HG03521 (cell line): Measurements from ENCODE around the gene GABBR2.

ENCODE experiments used
- ATAC-seq: cut with Tn5 transposase; IDR thresholded peaks from one replicate; pipeline ENCODE4 v1.9.1; 2021; ENCODE audit warnings: mild to moderate bottlenecking, moderate library complexity; ENCODE audit not compliant: unreplicated experiment

GABBR2 gene

GRCh38 chr9:98412101-98412842 lies 296.5 kb downstream of the GABBR2 start:
- no peak for ATAC-seq

GRCh38 chr9:98410185-98410697 lies 298.5 kb downstream of the GABBR2 start:
- no peak for ATAC-seq

DNA sequence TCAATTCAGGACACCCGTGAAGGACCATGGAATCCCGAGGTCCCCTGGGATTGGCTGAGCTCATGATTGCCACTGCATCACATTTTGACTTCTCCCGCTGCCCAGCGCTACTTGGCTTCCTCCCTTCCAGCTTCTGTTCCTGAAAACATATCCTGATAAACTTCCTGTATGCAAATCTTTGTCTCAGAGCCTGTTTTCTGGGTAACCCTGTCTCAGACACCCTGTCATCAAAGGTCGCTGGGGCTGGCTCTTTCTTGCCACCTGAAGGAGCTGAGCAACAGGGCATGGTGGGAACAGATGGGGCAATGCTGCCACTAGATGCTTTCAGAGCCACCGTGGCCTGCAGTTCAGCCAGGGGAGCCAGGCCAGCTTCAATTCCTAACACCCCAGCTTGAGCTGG lies 299.0 kb downstream of the GABBR2 start:
- no peak for ATAC-seq

- no peak for ATAC-seq
Measured at GRCh38 chr9:98406469-98406868, 302.3 kb downstream of the GABBR2 start.

- ATAC-seq: no peak
Measured at GRCh38 chr9:98404237-98404636, 304.5 kb downstream of the GABBR2 start.

- ATAC-seq: no peak
Measured at GRCh38 chr9:98403715-98404114, 305.0 kb downstream of the GABBR2 start.

DNA sequence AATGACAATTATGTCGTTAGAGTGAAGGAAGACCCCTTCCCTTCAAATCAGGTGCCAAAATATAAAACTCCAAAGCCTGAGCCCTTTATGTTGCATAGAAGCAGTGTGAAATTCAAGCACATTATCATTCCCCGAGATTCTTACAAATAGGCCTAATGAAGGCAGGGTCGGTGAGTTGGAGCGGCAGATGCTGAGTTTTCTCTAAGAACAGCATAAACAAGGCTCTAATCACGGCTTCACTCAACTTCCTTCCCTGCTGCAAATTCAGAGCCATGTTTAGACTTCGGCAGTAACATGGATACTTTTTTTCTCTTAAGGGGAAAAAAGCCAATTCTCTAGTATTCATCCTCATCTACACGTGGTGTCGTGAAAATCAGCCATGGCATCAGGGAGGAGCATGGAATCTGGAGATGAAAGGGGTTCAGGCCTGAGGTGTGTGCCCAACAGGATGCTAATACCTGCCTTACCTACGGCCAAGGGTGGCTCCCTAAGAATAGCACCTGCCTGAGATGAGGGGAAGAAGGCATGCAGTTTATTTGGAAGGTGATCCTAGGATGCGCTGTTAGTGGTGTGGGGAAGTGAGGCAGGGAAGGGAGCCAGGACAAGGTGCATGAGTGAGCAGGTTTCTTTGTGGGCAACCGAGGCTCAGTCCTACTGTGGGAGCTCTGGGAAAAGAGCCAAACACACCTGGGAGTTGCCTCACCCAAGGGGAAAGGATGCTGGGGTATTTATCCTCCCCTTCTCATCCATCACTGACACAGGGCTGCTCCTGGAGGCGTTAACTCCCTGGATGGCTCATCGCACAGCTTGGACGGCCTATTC lies 306.5 kb downstream of the GABBR2 start:
- no peak for ATAC-seq

DNA sequence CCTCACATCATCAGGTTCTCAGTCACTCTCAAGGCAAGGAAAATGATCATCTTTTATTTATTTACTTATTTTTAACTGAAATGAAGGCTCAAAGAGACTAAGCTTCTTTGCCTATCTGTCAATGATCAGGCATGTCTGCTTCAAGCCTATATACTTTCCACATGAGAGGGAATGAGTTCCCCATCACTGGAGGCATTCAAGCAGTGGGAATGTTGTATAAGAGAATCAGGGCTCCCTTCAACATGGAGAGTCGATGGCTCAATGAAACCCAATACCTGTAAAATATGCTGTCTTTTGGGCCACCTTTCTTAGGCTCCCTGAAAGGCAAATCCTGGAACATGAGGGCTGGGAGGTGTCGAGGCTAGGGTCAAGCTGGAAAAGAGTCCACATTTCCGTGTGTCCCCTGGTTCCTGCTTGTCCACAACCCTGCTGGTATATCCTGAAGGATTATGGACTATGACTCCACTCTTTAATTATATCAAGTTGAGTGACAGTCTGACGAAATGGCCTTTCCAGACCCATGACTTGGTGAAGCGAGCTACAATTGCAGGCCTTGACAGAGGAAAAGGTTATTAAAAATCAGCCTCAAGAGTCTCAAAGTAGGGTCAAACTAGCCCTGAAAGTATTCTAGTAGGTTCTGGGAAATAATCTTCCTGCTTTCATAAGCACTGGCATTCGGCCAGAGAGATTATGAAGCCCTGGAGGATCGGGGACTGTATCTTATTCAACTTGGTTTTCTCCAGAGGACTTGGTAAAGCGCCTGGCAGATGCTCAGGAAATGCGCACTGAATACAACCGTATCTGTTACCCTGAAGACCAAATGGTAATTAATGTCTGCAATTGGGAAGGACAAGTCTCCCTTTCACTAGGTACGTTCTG lies 307.4 kb downstream of the GABBR2 start:
- no peak for ATAC-seq

GRCh38 chr9:98399950-98400683 lies 308.6 kb downstream of the GABBR2 start:
- ATAC-seq: no peak

DNA sequence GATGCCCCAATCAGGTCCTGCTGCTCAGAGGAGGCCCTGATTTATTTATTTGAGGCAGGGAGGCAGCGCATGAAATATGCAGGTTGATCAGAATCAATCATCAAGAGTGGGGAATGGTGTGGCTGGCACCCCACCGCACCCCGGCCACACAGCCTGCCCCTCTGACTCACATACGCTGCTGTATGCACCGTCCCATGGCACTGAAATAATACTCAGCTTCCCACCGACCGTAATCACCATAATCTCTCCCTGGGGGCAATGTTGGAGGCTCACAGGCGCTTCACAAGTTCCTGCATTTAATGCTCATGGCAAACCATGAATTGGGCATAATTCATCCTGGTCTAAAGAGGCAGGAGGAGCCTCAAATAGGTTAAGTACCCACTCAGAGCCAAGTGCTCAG lies 312.1 kb downstream of the GABBR2 start:
- no peak for ATAC-seq

DNA sequence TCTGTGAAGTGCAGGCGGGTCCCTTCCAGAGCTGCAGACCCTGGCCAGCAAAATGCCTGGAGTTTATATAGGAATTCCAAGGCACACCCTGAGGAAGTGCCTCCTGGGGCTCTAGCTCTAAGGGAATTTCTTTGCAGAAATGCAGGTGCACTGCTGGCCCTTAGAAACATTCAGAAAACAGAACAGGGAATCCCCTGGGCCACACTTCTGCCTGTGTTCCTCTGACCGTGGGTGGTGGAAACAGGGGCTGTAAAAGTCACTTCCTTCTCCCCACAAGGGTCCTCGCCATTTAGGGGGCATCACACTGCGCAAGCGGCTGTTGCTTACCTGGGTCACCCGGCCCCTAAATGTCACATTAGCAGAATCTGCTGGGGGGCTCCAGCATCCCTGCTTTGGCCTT lies 312.5 kb downstream of the GABBR2 start:
- ATAC-seq: no peak

DNA sequence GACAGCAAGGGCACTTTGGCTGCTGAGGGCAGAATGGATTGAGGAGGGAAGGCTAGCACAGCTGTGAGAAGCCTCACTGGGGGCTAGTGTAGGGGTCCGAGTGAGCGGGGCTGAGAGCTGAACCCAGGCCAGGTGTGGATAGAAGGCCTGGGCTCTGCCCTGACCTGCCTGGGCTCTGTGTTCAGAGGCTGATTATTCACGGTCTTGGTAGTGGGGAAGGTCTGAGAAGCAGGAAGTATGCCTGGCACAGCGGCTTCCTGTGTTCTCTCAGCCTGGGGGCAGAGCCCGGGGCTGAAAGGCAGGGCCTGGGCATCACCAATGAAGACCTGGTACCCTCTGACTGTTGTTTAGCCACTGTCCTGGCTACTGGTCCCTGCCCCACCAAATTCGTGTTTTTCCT lies 316.9 kb downstream of the GABBR2 start:
- no peak for ATAC-seq

- ATAC-seq: no peak
Measured at GRCh38 chr9:98391406-98391805, 317.3 kb downstream of the GABBR2 start.

DNA sequence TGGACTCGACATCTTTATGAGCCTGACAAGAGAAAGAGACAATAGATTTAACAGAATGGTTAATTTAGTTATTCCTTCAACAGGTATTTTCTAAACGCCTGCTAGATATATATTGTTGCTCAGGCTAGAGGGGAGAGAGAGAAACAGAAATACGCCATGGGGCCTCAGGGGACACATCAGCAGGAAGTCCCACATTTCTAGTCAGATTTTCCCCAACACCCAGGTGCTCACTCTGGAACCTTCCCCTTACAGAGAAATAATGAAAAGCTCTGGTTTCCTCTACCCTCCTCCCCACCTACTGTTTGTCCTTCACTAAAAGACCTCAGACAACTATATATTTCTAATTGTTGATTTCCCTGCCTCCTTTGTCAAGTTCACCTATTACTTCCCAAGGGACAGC lies 323.0 kb downstream of the GABBR2 start:
- no peak for ATAC-seq

DNA sequence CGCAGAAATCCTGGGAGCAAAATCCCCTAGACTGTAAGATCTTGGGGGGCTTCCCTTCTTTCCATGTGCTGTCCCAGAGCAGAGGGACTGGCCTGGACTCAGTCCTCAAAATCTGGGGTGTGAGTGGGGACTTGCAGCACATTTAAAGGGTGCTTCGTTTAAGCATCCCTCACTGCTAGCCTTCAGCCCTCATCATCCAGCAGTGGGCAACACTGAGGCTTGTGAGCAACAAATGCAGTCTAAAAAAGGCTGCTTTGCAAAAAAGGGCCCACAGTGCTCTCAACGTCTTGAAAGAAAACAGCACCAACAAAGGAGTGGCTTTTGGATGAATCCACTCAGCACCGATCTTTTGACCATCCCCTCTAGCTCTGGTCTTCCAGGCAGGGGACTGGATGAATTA lies 325.0 kb downstream of the GABBR2 start:
- ATAC-seq: no peak

DNA sequence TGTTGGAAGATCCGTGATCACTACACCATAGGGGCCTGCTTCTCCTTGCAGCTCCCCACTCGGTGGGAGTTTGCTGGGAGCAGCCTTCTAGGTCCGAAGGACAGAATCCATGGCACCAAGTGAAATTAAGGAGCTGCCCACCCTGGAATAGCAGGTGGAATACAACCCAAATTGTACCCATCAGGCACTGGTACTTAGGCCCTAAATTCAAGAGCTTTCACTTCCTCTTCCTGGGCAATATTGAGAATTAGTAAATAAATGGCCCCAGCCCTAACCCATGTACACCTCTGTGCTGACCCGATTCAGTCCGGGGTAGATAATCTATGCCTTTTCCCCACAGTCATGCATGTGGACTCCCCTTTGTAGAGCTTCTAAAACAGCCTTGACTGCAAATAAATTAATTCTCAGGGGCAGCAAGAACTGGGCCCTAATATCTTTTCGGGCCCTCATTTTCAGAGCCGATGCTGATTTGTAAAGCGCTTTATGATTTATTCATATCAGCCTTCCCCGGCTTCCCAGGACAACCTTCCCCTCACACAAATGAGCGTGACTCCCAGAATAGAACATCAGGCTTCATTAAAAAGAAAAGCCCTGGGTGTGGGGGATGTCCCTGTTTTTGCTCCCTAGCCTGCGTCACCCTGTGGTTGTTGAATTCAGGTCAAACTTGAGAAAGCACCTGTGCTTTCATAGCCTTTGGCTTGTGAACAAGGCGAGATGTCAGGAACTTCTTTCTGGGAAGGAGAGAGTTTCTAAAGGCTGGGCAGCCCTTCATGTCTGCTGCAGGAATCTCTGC lies 327.2 kb downstream of the GABBR2 start:
- no peak for ATAC-seq

DNA sequence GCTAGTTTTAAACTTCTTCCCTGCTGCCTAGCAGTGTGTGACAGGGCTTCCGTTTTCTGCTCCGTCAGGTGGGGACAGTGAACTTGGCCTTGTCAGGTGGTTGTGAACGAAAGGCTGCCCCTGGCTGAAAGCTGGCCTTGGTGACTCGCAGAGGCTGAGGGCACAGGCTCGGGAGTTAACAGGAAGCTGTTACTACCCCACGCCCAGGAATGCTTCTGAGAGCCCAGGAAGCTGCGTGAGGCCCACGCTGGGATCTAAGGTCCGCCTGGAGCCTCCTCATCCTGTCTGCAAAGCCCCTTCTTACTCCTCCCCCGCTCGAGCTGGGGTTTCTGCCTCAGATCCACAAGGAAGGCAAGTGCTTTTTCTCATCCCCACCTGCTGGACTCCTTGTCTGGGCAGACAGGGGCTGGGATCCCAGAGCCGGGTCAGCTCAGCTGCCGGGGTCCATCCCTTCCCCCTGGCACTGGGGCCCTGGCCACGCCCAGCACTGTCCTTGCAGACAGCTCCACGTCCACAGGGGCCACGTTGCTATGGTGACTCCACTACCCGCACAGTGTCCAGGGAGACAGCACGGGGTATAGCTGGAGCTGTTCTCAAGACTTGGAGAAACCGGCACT lies 328.6 kb downstream of the GABBR2 start:
- ATAC-seq: no peak

DNA sequence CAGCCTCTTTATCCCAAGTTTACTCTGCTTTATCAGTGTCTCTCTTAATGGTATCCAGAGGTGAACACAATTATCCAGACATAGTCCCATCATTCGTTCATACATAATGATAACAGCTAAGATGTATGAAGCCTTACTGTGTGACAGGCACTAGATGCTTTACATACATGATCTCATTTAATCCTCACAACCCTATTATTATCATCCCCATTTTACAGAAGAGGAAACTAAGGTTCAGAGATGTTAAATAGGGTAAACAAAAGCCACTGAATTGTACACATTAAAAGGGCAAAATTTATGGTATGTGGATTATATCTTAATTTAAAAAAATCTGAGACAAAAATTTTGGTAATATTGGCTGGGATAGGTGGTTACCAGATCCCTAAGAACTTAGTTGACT lies 329.2 kb downstream of the GABBR2 start:
- ATAC-seq: no peak

GRCh38 chr9:98378794-98379193 lies 329.9 kb downstream of the GABBR2 start:
- no peak for ATAC-seq
